ENCODE results near the gene SRGAP3.
A peak's percentile ranks its signal among the peaks of the same experiment; 100 is the strongest.

SRGAP3 gene

DNA sequence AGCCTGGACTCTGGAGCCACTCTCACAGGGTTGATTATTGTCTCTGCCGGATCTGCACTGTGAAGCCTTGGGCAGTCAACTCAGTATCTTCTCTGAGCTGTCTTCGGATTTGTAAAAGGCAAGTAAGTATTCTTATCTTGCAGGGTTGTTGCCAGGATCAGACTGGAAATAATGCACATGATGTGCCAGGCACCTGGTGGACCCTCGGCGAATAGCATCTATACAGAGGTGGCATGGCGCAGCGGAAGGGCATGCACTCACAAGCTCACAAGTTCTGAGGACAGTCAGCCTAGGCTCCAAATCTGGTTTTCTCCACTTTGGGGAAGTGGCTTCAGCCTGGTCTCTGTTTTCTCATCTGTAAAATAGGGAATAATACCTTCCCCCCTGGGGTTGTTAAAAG lies 113.9 kb downstream of the SRGAP3 start:
- DNase-seq, result no peak
- in situ Hi-C loops (cut with MboI; ENCODE audit: low pct_unique_long_range_greater_than_20kb, low sequenced_read_pairs), result no loop called here

DNA sequence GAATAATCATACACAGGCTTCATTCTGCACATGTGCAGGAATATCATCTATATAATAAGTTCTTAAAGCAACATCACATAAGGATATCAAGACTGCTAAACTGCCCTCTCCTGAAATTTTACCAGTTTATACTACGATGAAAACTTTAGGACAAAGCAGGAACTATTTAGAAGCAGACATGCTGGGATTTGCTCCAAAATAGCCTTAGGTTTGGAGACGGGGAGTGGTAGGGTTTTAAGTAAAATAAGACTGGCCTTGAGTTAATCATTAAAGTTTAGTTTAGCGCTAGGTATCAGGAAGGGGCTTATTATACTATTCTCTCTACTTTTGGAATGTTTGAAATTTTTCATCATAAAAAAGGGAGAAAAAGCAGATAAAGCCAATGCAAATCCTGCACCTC lies 115.8 kb downstream of the SRGAP3 start:
- no peak for DNase-seq
- in situ Hi-C loops (cut with MboI; ENCODE audit: low pct_unique_long_range_greater_than_20kb, low sequenced_read_pairs), result no loop called here

DNA sequence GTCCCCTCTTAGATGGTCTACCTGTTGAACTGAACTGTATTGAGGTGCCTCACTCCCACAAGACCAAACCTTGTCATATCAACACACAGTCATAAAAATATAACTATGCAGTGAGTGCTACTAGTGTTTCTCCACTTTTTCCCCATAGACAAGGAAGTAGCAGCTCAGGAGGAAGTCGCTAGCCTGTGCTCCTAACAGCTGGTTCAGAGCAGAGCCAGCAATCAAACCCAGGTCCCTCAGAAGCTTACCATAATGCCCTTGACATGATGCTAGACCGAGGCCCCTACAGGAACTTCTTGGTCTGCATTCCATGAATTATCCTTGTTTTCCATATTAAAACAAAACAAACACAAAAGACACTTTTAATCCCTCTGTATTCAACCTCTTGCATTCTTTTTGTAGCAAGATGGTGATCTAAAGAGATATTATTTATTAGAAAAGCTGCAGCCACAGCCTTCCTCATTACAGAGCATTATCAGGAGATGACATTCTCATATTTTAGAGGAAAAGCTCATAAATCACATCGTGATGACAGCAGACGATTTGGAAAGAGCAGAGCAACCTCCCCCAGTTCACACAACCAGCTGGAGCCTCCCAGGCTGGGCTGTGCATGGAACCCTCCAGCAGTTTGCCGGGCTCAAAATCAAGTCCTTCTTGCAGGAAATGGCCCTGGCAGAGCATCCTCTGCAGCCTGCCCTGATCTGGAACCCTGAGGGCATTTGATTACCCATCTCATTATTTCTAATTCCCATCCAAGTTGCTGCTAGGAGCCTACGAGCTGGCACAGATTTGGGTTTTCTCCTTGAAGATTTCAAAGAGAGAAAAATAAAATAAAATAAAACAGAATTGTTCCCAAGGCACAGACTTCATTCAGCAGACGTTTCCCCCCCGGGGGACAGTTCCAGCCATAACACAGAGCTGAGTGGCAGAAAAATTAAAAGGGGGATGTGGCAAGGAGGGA lies 118.8 kb downstream of the SRGAP3 start:
- in situ Hi-C loops (cut with MboI; ENCODE audit: low pct_unique_long_range_greater_than_20kb, low sequenced_read_pairs), result no loop called here
- peak; percentile 38 for DNase-seq

DNA sequence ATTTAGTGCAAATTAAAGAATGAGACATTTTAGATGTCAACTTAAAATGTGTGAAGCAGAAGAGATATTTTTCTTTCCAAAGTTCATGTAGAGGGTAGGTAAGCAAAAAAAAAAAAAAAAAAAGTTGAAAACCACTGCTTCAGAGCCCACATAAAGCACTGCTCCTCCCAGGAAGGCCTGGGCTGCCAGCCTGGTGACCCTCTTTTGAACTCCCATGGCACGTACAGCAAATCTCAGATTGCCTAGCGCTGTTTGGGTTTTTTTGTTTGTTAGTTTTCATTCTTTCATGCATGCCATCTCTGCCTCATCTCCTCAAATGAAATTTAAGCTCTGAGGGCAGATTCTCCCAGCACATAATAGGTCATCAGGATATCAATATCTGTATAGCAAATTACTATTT lies 120.1 kb downstream of the SRGAP3 start:
- DNase-seq, result no peak
- in situ Hi-C loops (cut with MboI; ENCODE audit: low pct_unique_long_range_greater_than_20kb, low sequenced_read_pairs), result no loop called here

DNA sequence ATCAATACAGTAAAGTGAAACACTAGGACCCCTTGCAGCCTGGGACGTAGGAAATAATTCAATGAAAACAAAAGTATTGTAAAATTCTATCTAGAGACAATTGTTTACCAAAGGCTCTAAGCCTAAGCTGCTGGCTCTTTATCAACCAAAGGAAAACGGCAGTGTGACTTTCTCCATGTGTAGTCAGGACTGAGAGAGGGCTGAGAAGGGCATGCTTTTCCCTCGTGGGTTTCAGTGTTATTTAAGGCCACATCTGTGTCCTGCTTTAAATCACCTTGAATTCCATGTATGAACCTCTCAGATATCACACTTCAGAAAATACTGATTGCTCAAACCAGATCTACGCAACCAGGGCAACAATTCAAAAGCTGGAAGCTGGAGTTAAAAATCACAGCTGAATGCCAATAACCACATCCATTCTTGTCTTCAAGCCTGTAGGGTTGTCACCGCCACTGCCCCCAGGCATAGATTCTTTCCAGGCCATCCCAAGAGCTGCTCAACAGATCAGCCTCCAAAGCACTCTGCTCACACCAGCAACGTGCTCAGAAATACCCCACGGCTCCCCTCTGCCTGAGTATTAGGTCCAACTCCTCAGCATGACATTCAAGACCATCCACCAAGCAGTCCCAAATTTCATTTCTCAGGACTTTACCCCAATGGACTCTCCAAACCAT lies 124.0 kb downstream of the SRGAP3 start:
- in situ Hi-C loops (cut with MboI; ENCODE audit: low pct_unique_long_range_greater_than_20kb, low sequenced_read_pairs), result no loop called here

DNA sequence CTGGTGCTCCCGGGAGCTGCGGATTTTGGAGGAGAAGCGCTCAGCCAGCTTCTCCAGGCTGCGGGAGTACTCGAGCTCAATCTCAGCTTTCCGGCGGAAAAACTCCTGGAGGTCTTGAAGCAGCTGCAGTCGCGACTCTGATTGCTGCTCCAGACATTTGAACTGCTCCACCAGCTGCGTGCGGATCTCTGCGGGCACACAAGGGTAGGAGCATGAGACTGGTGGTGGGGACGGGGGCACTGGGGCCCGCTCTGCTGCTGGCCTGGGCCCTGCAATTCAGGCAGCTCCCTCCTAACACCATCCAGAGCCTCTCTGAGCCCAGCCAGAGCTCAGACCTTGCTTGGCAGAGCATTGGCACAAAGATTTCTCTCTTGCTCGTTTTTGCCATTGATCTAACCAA lies 124.7 kb downstream of the SRGAP3 start:
- DNase-seq, result no peak
- in situ Hi-C loops (cut with MboI; ENCODE audit: low pct_unique_long_range_greater_than_20kb, low sequenced_read_pairs), result no loop called here

More for the DNA sequence above, 124.0 kb downstream of the SRGAP3 start:
- DNase-seq, result no peak

DNA sequence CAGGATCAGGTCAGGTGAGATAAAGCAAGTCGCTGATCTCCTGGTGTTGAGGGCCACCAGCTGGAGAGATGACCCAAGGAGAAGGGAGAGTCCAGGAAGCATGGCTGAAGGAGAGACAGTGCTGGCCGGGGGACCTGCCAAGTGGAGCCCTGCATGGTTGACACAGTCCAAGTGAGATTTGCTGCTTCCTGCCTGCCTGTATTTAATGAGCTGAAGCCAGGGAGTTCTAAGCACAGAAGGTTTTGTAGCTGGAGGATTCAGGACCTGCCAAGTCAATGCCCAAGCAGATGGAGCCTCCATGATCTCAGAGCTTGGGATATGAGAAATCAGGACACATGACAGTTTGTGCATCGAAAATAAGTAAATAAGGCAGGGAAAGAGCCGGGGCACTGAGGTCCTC lies 125.6 kb downstream of the SRGAP3 start:
- in situ Hi-C loops (cut with MboI; ENCODE audit: low pct_unique_long_range_greater_than_20kb, low sequenced_read_pairs), result no loop called here
- DNase-seq, result no peak

DNA sequence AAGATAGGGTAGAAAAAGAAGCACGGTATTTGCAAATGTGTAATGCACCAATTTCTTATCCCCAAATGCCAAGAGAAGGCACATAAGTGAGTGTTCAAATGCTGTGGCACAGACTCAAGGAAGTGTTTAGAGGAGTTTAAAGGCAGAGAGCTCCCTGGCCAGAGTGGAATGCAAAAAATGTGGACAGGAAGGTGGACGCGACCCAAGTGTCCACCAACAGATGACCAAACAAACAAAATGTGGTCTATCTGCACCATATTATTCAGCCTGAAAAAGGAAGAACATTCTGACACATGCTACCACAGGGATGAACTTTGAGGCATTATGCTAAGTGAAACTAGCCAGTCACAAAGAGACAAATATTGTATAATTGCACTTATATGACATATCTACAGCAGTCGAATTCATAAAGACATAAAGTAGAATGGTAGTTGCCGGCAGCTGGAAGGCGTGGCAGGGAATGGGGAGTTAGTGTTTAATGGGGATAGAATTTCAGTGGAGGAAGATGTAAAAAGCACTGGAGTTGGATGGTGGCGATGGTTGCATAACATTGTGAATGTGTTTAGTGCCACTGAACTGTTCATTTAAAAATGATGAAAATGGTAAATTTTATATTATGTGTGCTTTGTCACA lies 126.6 kb downstream of the SRGAP3 start:
- DNase-seq, result no peak
- in situ Hi-C loops (cut with MboI; ENCODE audit: low pct_unique_long_range_greater_than_20kb, low sequenced_read_pairs), result no loop called here

DNA sequence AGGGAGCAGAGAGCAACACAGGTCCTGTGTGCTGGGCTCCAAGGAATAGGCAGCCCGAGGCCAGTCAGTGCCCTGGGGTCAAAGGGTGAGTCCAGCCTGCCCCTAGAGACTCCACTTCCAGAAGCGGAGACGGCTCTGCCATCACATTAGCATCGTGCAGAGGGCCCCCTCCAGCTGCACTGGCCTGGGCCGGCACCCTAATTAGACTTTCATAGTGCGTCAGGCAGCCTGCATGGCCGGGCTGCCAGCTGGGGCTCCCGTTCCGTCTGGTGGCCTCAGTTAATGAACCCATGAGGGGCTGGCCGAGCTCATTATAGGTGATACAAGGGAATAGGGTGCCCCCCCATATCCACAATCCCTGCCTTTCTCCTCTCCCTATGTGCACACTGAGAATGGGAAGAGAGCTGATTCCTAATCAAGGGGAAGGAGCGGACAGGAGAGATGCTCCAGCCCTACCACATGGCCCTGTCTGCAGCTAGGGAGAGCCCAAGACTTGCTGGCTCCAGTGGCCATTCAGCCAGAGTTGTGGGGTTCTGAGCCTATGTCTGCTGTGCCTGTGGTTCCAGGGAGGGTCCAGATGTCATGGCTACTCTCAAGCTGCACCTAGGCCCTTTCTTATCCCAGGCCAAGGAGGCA lies 128.0 kb downstream of the SRGAP3 start:
- in situ Hi-C loops (cut with MboI; ENCODE audit: low pct_unique_long_range_greater_than_20kb, low sequenced_read_pairs), result no loop called here
- DNase-seq, result no peak

DNA sequence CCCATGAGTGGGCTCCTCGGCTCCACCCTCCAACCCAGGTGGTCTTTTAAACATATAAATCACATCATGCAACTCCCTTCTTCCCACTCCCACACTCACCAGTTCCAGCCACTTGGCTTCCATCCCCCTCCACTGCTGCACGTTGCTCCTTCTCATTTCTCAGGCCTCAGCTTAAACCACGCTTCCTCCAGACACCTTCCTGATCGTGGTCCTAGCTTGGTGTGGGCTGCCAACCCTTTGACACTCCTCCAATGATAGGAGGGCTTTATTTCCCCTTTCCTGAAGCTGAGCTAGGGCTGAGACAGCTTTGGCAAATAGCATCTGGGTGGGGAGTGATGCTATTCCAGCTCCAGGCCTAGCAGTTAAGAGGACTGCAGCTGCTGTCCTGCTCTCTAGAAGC lies 130.1 kb downstream of the SRGAP3 start:
- in situ Hi-C loops (cut with MboI; ENCODE audit: low pct_unique_long_range_greater_than_20kb, low sequenced_read_pairs), result no loop called here
- DNase-seq, result peak; percentile 57

DNA sequence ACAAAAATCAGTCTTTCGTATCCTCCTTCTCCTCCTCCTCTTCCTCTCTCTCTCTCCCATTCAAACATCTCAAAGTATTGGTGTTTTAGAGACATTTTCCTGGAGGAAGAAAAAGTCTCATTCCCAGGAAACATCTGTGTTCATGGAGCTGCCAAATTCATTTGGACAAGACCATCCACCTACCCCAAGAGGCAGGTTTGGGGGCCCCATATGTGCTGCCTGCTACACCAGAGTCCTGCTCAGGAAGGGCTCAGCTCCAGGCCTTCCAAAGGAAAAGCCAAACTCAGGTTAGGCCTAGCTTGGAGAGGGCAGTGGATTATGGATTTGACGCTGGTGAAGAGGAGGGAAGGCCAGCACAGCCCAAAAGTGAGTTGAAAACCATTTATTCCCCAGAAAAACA lies 131.2 kb downstream of the SRGAP3 start:
- no peak for DNase-seq
- in situ Hi-C loops (cut with MboI; ENCODE audit: low pct_unique_long_range_greater_than_20kb, low sequenced_read_pairs), result no loop called here

DNA sequence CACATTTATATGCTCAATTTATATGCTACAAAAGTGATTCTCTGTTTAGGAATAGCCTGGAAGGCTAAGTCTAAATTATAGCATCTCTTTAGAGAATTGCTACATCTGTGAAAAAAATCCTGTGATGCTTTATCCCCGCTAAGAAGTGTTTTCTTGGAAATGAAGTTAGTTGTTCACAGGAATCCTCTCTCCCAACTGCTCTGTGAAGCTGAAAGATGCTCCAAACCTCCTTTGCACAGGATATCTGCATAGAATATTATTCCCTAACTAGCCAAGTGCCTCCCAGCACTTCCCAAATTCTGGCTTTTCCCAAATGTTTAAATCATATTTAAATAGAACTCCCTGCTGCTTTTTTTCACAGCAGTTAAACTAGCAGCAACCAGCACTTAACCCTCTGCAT lies 132.2 kb downstream of the SRGAP3 start:
- in situ Hi-C loops (cut with MboI; ENCODE audit: low pct_unique_long_range_greater_than_20kb, low sequenced_read_pairs), result no loop called here
- DNase-seq, result no peak

DNA sequence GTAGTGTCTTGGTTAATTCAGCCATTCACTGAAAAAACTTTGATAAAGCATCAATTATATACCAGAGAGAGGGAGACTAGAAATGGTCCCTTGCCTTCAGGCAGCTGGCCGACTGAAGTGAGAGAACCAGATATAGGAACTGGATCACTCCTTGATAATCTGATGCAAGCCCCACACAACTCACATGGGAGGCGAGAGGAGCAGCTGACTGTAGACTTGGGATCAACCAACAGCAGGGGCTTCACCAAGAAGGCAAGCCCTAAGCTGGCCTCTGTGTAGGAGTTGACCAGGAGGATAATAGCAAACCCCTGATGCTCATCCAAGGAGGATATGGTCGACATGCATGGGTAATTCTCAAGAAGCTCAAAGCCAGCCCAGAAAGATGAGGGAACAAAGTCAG lies 133.1 kb downstream of the SRGAP3 start:
- in situ Hi-C loops (cut with MboI; ENCODE audit: low pct_unique_long_range_greater_than_20kb, low sequenced_read_pairs), result no loop called here
- DNase-seq, result no peak

DNA sequence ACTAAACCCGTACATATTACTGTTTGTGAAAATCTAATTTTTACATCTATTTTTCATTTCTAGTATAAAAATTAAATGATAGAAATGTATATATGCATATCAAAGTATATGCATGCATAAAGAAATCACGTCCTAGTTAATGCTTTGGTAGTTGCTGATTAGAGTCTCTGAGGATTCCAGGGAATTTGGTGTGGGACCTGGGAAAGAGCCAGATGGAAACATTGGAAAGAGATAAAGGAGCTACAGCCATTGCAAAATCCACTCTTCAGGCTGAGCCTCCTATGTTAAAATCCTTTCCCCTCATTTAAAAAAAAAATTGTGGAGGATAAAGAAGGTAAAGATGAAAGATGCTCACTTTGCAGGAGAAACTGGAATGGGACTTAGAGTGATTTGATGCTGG lies 134.1 kb downstream of the SRGAP3 start:
- in situ Hi-C loops (cut with MboI; ENCODE audit: low pct_unique_long_range_greater_than_20kb, low sequenced_read_pairs), result no loop called here
- DNase-seq, result no peak

DNA sequence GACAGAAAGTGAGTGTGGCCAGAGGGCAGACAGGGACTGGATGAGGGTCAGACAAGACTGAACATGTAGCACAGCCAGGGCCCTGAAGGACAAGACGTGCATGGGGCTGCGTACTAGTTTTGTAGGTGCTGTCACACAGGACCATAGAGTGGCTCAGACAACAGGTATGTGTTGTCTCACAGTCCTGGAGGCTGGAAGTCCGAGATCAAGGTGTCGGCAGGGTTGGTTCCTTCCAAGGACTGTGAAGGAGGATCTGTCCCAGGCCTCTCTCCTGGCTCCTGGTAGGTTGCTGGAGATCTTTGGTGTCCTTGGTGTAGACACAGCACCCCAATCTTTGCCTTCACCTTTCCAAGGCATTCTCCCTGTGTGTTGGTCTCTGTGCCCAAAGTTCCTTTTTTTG lies 136.4 kb downstream of the SRGAP3 start:
- in situ Hi-C loops (cut with MboI; ENCODE audit: low pct_unique_long_range_greater_than_20kb, low sequenced_read_pairs), result no loop called here
- no peak for DNase-seq

DNA sequence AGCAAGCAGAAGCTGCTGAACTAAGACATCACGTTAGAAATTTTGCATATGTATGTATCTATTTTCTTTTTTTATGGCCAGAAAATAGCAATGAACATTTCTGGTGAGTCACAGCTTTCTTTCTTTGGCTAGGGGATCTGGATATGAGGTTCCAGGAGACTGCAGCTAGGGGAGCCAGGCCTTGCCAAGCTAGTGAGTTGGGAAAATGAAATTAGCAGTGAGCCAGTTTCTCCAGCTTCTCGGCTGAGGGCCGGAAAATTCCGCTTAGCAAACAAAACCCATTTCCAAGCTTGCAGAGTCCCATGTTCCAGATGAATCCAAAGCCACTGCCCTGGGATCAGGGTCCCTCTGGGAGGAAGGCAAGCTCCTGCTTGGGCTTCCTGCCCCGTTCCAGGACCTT lies 137.6 kb downstream of the SRGAP3 start:
- no peak for DNase-seq
- in situ Hi-C loops (cut with MboI; ENCODE audit: low pct_unique_long_range_greater_than_20kb, low sequenced_read_pairs), result no loop called here

DNA sequence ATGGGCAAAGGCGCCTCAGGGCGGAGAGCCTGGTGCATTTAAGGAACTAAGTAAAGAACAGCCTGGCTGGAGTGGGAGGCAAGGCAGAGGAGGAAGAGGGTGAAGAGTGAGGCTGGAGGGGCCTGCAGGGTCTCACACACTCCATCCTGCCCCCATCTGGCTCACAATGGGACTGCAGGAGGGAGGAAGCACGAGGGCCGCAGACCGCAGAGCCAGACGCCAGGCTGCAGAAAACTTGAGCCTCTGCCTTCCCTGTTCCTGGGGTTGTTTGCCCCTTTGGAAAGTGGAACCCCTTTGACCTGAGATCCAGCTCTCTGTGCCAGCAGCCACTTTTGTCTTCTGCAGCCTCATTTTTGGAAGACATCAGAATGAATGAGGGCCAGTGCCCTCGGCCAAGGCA lies 138.0 kb downstream of the SRGAP3 start:
- in situ Hi-C loops (cut with MboI; ENCODE audit: low pct_unique_long_range_greater_than_20kb, low sequenced_read_pairs), result no loop called here
- peak; percentile 39 for DNase-seq

DNA sequence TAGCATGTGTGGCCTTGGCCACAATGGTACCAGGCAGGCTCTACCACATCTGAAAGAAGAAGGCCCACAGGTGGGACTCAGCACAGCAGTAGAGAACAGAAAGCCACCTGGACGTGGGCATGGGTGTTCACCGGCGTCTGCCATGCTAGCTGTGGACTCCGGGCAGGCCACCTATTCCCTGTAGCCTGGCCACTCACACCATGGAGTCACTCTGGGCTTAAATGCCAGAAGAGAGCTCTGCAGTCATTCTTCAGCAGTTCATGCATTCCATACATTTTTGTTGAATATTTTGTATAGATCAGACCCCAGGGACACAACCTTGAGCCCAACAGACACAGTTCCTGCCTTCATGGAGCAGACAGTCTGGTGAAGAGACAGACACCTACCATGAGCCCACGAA lies 138.6 kb downstream of the SRGAP3 start:
- in situ Hi-C loops (cut with MboI; ENCODE audit: low pct_unique_long_range_greater_than_20kb, low sequenced_read_pairs), result no loop called here
- DNase-seq, result no peak

DNA sequence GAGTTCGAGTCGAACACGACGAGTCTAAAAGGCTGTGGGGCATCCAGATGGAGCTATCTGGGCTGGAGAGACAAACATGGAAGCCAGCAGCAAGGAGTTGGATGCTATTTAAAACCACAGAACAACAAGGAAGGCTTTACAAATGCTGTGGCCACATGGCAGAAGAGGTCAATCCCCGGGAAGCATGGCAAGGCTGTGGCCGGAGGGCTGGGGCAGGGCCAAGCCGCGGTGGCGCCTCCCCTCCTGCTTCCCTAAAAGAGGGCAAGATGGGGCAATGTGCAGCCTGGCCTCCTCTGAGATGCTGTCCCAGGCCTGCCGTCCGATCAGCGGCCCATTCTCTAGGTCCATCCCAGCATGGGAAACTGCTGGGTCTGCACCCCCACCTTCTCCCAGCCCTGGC lies 139.1 kb downstream of the SRGAP3 start:
- in situ Hi-C loops (cut with MboI; ENCODE audit: low pct_unique_long_range_greater_than_20kb, low sequenced_read_pairs), result no loop called here
- DNase-seq, result no peak

DNA sequence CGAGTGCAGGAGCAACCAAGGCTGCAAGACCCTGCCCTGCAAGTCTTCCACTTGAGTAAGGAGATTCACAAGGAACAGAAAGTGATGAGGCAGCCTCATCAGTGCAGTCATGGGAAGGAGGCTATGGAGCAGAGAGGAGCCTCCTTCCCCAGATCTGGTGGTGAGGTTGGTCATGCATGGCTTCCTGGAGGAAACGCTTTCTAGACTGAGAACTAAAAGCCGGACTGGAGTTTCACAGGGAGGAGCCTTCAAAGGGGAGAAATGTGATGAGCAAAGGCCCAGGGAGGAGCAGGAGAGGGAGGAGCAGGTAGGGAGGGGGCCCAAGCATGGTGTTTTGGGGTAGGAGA lies 139.9 kb downstream of the SRGAP3 start:
- in situ Hi-C loops (cut with MboI; ENCODE audit: low pct_unique_long_range_greater_than_20kb, low sequenced_read_pairs), result no loop called here
- DNase-seq, result peak; percentile 43

Data from KBM-7 (cell line).